ENCODE data around the gene CEP112. TPM values are rescaled to one million over a fixed set of nuclear protein-coding genes. Genes with fewer than 3 reads are reported as not detected.

CEP112 gene
- total RNA-seq, 1 experiment from 2014 or later = 9.5 TPM

GRCh38 chr17:65978871-65979270 is 213.1 kb downstream of the CEP112 start:
- no peak for TF ChIP-seq TCF7L2 (IDR thresholded peaks at IDR 0.05; ENCODE audit: low read depth, low read length)
- TF ChIP-seq REST (IDR thresholded peaks at IDR 0.05; ENCODE audit: insufficient read depth in 1 of 2, low read depth in 2 of 2, low read length in 1 of 2) = no peak
- TF ChIP-seq CTCF (IDR thresholded peaks at IDR 0.05) = no peak
- TF ChIP-seq POLR2AphosphoS5 (IDR thresholded peaks at IDR 0.05; ENCODE audit: low read depth, low read length) = no peak
- TF ChIP-seq SIN3A (IDR thresholded peaks at IDR 0.05; ENCODE audit: borderline replicate concordance, insufficient read depth, low read depth, low read length) = no peak
- ATAC-seq (no peak), DNase-seq (ENCODE audit: low read depth, low spot score) (no peak)
- CTCF ChIA-PET = no interaction called here
- BruUV-seq (replicated peaks) = no TSS peak
- Histone ChIP-seq H3K4me1 (ENCODE audit: control insufficient read depth, insufficient read depth, low read length) (no peaks in the 10 kb centered on the region), H3K27ac (ENCODE audit: low read length) (no peak overlapping the region), H3K27me3 (ENCODE audit: control insufficient read depth, insufficient read depth, low read length) (no peaks in the 10 kb centered on the region), H3K9me3 (ENCODE audit: control insufficient read depth, insufficient read depth, low read depth, low read length) (no peaks in the 10 kb centered on the region), H3K4me3 (ENCODE audit: low read depth in 2 of 2, low read length in 2 of 2) (no peak overlapping the region), H3K36me3 (ENCODE audit: control insufficient read depth, insufficient read depth, low read length) (no peaks in the 10 kb centered on the region)
- intact Hi-C loops (cut with micrococcal nuclease; ENCODE audit: unreplicated experiment) = no loop called here
- POLR2A ChIA-PET = no interaction called here
- in situ Hi-C loops (cut with HindIII; ENCODE audit: low pct_unique_long_range_greater_than_20kb, low sequenced_read_pairs) = no loop called here

GRCh38 chr17:65977041-65977440 is 214.9 kb downstream of the CEP112 start:
- ChIA-PET CTCF (no interaction called here), POLR2A (interaction anchor here (0.6 kb wide), 1 partner anchor 9 kb away, joined by 3 read pairs; no protein-coding TSS in a partner anchor)
- no TSS peak for BruUV-seq (replicated peaks)
- no peaks in the 10 kb centered on the region for H3K9me3 ChIP-seq (ENCODE audit: control insufficient read depth, insufficient read depth, low read depth, low read length)
- intact Hi-C loops (cut with micrococcal nuclease; ENCODE audit: unreplicated experiment) = no loop called here
- in situ Hi-C loops (cut with HindIII; ENCODE audit: low pct_unique_long_range_greater_than_20kb, low sequenced_read_pairs) = no loop called here
- H3K4me1 ChIP-seq (ENCODE audit: control insufficient read depth, insufficient read depth, low read length) = no peaks in the 10 kb centered on the region
- ATAC-seq = no peak
- TF ChIP-seq POLR2AphosphoS5 (IDR thresholded peaks at IDR 0.05; ENCODE audit: low read depth, low read length) (no peak), REST (IDR thresholded peaks at IDR 0.05; ENCODE audit: insufficient read depth in 1 of 2, low read depth in 2 of 2, low read length in 1 of 2) (no peak), TCF7L2 (IDR thresholded peaks at IDR 0.05; ENCODE audit: low read depth, low read length) (no peak)
- H3K27me3 ChIP-seq (ENCODE audit: control insufficient read depth, insufficient read depth, low read length) = no peaks in the 10 kb centered on the region
- no peak overlapping the region for H3K27ac ChIP-seq (ENCODE audit: low read length)
- no peak for DNase-seq (ENCODE audit: low read depth, low spot score)
- no peak overlapping the region for H3K4me3 ChIP-seq (ENCODE audit: low read depth in 2 of 2, low read length in 2 of 2)
- no peaks in the 10 kb centered on the region for H3K36me3 ChIP-seq (ENCODE audit: control insufficient read depth, insufficient read depth, low read length)
